ENCODE results near the gene B3GAT3.

B3GAT3 gene

DNA sequence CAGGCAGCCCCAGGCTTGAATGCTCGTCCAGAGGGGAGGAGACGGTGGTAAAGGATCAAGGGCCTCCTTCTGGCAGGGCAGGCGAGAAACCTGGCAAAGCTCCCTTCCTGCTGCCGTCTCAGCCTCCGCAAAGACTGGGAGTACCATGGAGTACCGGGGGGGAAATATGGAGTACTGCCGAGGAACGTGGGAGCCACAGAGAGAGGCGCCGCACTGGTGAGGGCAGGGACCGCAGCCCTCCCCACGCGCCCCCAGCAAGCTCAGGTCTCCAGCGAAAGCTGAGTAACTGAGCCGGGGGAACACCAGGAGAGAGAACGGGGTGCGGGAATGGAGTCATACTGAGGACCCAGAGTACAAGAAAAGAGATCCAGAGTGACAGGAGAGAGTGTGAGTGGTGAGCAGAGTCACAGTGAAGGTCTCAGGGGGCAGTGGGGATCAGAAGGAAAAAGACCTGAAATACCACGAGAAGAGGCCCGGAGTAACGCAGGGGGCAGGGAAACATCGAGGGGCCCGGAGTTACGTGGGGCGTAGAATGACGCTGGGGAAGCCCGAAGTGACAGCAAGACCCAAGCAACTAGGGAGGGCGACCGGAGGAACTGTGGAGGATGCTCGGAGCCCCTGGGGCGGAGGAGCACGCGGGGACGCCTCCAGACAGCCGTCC is 10.0 kb downstream of the B3GAT3 start:
- Histone ChIP-seq H3K27ac (ENCODE audit: low read depth, low read length, severe bottlenecking) (peak overlapping the region; percentile 59), H3K4me1 (ENCODE audit: control insufficient read depth, insufficient read depth, low read length, poor library complexity, severe bottlenecking) (peaks cover 9% of the 10 kb centered on the region), H3K4me3 (ENCODE audit: extremely low read depth, insufficient read depth, low read length, poor library complexity, severe bottlenecking) (peak overlapping the region; percentile 62), H3K36me3 (ENCODE audit: control insufficient read depth, insufficient read depth, low read length) (peaks cover 22% of the 10 kb centered on the region), H3K9me3 (ENCODE audit: control insufficient read depth, low read length) (no peaks in the 10 kb centered on the region)
- 3 to 8% methylated on average over 26 to 32 of the region's 34 CpGs for WGBS, 2 experiments (ENCODE audit: insufficient coverage in 2 of 2)

DNA sequence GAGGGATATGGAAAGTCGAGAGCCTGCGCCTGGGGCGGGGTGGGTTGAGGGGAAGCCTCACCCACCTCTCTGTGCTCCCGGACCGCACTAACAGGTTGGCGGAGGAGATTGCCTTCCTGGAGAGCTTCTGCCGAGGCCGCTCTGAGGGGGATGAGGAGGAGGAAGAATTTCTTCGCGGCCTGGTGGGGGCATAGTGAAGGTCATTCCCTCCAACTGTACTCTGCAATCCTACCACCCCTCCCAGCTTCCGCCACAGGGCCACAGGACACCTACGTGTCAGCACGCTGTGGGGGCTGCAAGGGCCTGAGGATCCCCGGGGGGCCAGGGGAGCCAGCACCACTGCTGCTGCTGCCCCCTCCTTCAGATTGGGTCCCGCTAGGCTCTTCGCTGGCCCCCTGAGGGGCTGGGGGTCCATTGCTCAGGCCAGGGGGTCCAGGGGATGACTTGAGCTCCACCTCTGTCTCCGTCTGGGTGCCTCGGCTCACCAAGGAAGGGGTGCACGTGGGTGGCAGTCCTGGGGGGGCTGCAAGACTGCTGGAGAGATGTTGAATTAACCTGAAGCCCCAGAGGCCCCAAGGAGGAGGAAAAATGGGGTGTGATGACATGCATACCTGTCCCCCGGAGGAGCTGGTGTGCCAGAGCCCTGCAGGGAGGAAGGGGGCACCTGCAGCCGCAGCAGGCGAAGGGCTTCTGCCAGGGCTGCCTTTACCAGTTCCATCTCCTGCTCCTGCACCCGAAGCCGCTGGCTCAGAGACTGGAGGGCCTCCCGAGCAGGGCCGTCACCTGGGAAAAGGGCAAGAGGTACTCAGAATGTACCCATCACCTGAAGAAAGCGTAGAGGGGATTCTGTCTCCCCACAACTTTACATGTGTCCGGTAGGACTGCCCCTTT is 10.7 kb downstream of the B3GAT3 start:
- H3K36me3 ChIP-seq (ENCODE audit: control insufficient read depth, insufficient read depth, low read length) = peaks cover 25% of the 10 kb centered on the region
- 82 to 93% methylated on average over 12 to 17 of the region's 28 CpGs for WGBS, 2 experiments (ENCODE audit: insufficient coverage in 2 of 2)
- no peaks in the 10 kb centered on the region for H3K9me3 ChIP-seq (ENCODE audit: control insufficient read depth, low read length)
- no peak overlapping the region for H3K27ac ChIP-seq (ENCODE audit: low read depth, low read length, severe bottlenecking)
- H3K4me3 ChIP-seq (ENCODE audit: extremely low read depth, insufficient read depth, low read length, poor library complexity, severe bottlenecking) = peak overlapping the region; percentile 62
- peaks cover 9% of the 10 kb centered on the region for H3K4me1 ChIP-seq (ENCODE audit: control insufficient read depth, insufficient read depth, low read length, poor library complexity, severe bottlenecking)

GRCh38 chr11:62610403-62610802 is 11.4 kb downstream of the B3GAT3 start:
- WGBS, 2 experiments (ENCODE audit: insufficient coverage in 2 of 2) = 93 to 96% methylated on average over 3 of the region's 6 CpGs
- peaks cover 32% of the 10 kb centered on the region for H3K36me3 ChIP-seq (ENCODE audit: control insufficient read depth, insufficient read depth, low read length)

GRCh38 chr11:62608776-62609175 is 13.0 kb downstream of the B3GAT3 start:
- 98% methylated on average over 6 to 8 of the region's 12 CpGs for WGBS, 2 experiments (ENCODE audit: insufficient coverage in 2 of 2)
- Histone ChIP-seq H3K36me3 (ENCODE audit: control insufficient read depth, insufficient read depth, low read length) (peaks cover 36% of the 10 kb centered on the region), H3K4me3 (ENCODE audit: extremely low read depth, insufficient read depth, low read length, poor library complexity, severe bottlenecking) (no peak overlapping the region), H3K9me3 (ENCODE audit: control insufficient read depth, low read length) (no peaks in the 10 kb centered on the region), H3K4me1 (ENCODE audit: control insufficient read depth, insufficient read depth, low read length, poor library complexity, severe bottlenecking) (peaks cover 20% of the 10 kb centered on the region), H3K27ac (ENCODE audit: low read depth, low read length, severe bottlenecking) (no peak overlapping the region)

More at GRCh38 chr11:62610403-62610802, 11.4 kb downstream of the B3GAT3 start:
- H3K4me3 ChIP-seq (ENCODE audit: extremely low read depth, insufficient read depth, low read length, poor library complexity, severe bottlenecking) = no peak overlapping the region
- H3K9me3 ChIP-seq (ENCODE audit: control insufficient read depth, low read length) = no peaks in the 10 kb centered on the region
- H3K27ac ChIP-seq (ENCODE audit: low read depth, low read length, severe bottlenecking) = no peak overlapping the region
- H3K4me1 ChIP-seq (ENCODE audit: control insufficient read depth, insufficient read depth, low read length, poor library complexity, severe bottlenecking) = peaks cover 9% of the 10 kb centered on the region

DNA sequence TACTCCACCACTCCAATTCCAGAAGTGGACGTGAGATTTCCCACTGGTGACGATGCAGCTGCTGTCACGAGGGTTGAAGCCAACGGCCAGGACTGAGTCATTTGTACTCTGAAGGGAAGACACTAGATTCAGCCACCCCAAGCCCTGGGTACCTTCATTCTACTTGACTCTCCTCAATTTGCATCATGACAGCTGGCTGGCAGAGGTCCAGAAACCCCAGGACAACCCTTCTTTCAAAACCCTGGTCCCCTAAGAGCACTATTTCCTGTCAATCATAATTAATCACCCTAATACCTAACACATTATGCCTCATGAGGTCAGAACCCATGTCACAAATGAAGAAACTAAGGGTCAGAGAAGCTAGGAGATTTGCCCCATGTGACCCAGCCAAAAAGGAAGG is 14.1 kb downstream of the B3GAT3 start:
- WGBS, 2 experiments (ENCODE audit: insufficient coverage in 2 of 2) = 94 to 97% methylated on average over 3 to 4 of the region's 4 CpGs
- H3K9me3 ChIP-seq (ENCODE audit: control insufficient read depth, low read length) = no peaks in the 10 kb centered on the region
- H3K4me3 ChIP-seq (ENCODE audit: extremely low read depth, insufficient read depth, low read length, poor library complexity, severe bottlenecking) = no peak overlapping the region
- H3K27ac ChIP-seq (ENCODE audit: low read depth, low read length, severe bottlenecking) = no peak overlapping the region
- peaks cover 39% of the 10 kb centered on the region for H3K36me3 ChIP-seq (ENCODE audit: control insufficient read depth, insufficient read depth, low read length)
- peaks cover 20% of the 10 kb centered on the region for H3K4me1 ChIP-seq (ENCODE audit: control insufficient read depth, insufficient read depth, low read length, poor library complexity, severe bottlenecking)

DNA sequence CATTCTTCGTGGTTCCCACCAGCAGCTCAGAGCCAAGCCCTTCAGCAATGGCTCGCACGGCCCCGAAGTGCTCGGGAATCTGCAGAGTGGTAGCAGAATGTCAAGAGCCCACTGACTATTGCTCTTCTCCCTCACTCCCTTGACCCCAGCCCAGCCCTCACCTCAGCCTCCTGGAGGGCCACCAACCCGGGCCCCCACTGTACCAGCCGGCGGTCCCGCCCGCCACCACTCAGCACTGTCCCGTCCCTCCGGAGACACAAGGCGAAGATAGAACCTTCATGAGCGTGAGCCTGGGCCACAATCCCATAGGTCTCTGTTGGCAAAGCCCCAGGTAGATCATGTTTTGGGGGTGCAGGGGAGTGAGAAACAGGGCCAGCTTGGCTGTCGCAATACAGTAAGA is 15.9 kb downstream of the B3GAT3 start:
- no peak overlapping the region for H3K27ac ChIP-seq (ENCODE audit: low read depth, low read length, severe bottlenecking)
- peaks cover 15% of the 10 kb centered on the region for H3K4me1 ChIP-seq (ENCODE audit: control insufficient read depth, insufficient read depth, low read length, poor library complexity, severe bottlenecking)
- H3K9me3 ChIP-seq (ENCODE audit: control insufficient read depth, low read length) = no peaks in the 10 kb centered on the region
- WGBS, 2 experiments (ENCODE audit: insufficient coverage in 2 of 2) = 97 to 99% methylated on average over 10 to 13 of the region's 15 CpGs
- H3K36me3 ChIP-seq (ENCODE audit: control insufficient read depth, insufficient read depth, low read length) = peaks cover 39% of the 10 kb centered on the region
- H3K4me3 ChIP-seq (ENCODE audit: extremely low read depth, insufficient read depth, low read length, poor library complexity, severe bottlenecking) = no peak overlapping the region

DNA sequence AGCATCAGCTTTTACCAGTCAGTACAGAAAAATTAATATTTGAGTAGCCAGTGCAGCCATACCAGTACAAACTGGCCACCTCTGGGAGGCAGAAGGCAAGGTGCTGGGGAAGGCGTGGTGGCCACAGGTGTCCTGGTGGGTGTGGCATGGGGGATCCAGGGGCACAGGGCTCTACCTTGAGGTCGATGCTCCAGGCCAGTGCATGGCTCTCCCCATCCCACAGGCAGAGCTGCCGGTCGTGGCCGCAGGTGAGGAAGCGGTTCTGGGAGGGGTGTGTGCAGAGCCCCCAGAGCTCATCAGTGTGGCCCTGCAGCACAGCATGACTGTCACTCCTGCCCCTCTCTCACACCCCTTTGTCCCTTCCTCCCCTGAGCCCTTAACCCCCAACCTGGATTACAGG is 16.3 kb downstream of the B3GAT3 start:
- WGBS, 2 experiments (ENCODE audit: insufficient coverage in 2 of 2) = 89 to 98% methylated on average over 5 to 6 of the region's 6 CpGs
- no peak overlapping the region for H3K27ac ChIP-seq (ENCODE audit: low read depth, low read length, severe bottlenecking)
- no peaks in the 10 kb centered on the region for H3K9me3 ChIP-seq (ENCODE audit: control insufficient read depth, low read length)
- H3K36me3 ChIP-seq (ENCODE audit: control insufficient read depth, insufficient read depth, low read length) = peaks cover 37% of the 10 kb centered on the region
- peaks cover 11% of the 10 kb centered on the region for H3K4me1 ChIP-seq (ENCODE audit: control insufficient read depth, insufficient read depth, low read length, poor library complexity, severe bottlenecking)
- no peak overlapping the region for H3K4me3 ChIP-seq (ENCODE audit: extremely low read depth, insufficient read depth, low read length, poor library complexity, severe bottlenecking)

DNA sequence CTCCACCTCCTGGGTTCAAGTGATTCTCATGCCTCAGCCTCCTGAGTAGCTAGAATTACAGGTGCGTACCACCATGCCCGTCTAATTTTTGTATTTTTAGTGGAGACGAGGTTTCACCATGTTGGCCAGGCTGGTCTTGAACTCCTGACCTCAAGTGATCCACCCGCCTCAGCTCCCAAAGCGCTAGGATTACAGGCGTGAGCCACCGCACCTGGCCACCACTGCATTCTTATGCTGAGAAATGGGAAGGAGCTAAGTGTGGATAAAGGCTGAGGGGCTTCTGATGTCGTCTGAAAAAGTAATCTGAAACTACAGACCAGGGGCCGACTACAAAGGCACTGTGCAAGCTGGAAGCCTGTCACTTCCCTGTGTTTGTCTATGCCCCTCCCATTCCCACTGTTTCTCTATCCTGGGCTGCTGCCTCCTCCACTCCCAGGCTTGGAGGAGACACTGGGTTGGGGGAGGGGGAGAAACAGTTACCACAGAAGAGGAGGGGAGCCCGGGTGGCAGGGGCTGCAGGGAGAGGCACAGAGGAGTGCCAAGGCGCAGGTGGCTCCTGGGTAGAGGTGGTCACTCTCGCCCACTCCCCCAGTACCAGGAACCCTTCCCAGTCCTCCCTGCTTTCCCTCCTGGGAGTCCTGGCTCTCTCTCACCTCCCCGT is 17.2 kb downstream of the B3GAT3 start:
- Histone ChIP-seq H3K4me1 (ENCODE audit: control insufficient read depth, insufficient read depth, low read length, poor library complexity, severe bottlenecking) (peaks cover 17% of the 10 kb centered on the region), H3K36me3 (ENCODE audit: control insufficient read depth, insufficient read depth, low read length) (peaks cover 38% of the 10 kb centered on the region), H3K27ac (ENCODE audit: low read depth, low read length, severe bottlenecking) (no peak overlapping the region), H3K4me3 (ENCODE audit: extremely low read depth, insufficient read depth, low read length, poor library complexity, severe bottlenecking) (no peak overlapping the region), H3K9me3 (ENCODE audit: control insufficient read depth, low read length) (no peaks in the 10 kb centered on the region)
- 66 to 75% methylated on average over 9 of the region's 13 CpGs for WGBS, 2 experiments (ENCODE audit: insufficient coverage in 2 of 2)

- no peaks in the 10 kb centered on the region for H3K9me3 ChIP-seq (ENCODE audit: control insufficient read depth, low read length)
- no peak overlapping the region for H3K4me3 ChIP-seq (ENCODE audit: extremely low read depth, insufficient read depth, low read length, poor library complexity, severe bottlenecking)
- H3K4me1 ChIP-seq (ENCODE audit: control insufficient read depth, insufficient read depth, low read length, poor library complexity, severe bottlenecking) = peaks cover 20% of the 10 kb centered on the region
- H3K36me3 ChIP-seq (ENCODE audit: control insufficient read depth, insufficient read depth, low read length) = peaks cover 39% of the 10 kb centered on the region
- H3K27ac ChIP-seq (ENCODE audit: low read depth, low read length, severe bottlenecking) = no peak overlapping the region
- WGBS, 2 experiments (ENCODE audit: insufficient coverage in 2 of 2) = 95 to 98% methylated on average over 7 to 8 of the region's 8 CpGs
Observed at GRCh38 chr11:62603776-62604299, 17.9 kb downstream of the B3GAT3 start.

DNA sequence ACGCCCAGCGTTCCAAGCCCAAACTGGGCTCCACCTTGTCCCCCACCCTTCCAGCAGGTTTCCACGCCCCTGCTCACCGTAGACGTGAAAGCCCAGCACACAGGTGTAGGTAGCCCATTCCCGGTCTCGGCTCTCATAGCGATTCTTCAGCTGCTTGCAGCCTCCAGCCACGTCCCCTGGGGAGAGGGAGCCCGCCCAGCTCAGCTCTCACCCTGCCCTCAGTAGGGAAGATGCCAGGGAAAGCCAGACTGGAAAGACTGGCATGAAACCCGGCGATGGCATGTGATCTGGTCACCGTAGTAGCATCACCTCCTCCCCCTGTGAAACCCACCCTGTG is 18.7 kb downstream of the B3GAT3 start:
- no peaks in the 10 kb centered on the region for H3K9me3 ChIP-seq (ENCODE audit: control insufficient read depth, low read length)
- H3K4me3 ChIP-seq (ENCODE audit: extremely low read depth, insufficient read depth, low read length, poor library complexity, severe bottlenecking) = no peak overlapping the region
- H3K4me1 ChIP-seq (ENCODE audit: control insufficient read depth, insufficient read depth, low read length, poor library complexity, severe bottlenecking) = peaks cover 26% of the 10 kb centered on the region
- no peak overlapping the region for H3K27ac ChIP-seq (ENCODE audit: low read depth, low read length, severe bottlenecking)
- whole genome bisulfite sequencing, 2 experiments (ENCODE audit: insufficient coverage in 2 of 2) = 67 to 71% methylated on average over 13 of the region's 13 CpGs
- H3K36me3 ChIP-seq (ENCODE audit: control insufficient read depth, insufficient read depth, low read length) = peaks cover 43% of the 10 kb centered on the region
